ENCODE data around the gene MAGI2. TPM values are rescaled to one million over a fixed set of nuclear protein-coding genes. Genes with fewer than 3 reads are reported as not detected.

The MAGI2 gene
- total RNA-seq, 1 donor from 2014 or later: 5.4 TPM

GRCh38 chr7:79339208-79339925 is 114.1 kb downstream of the MAGI2 start:
- Mint-ChIP-seq H3K27me3 (ENCODE audit: low read depth, unreplicated experiment) (no peaks in the 10 kb centered on the region), H3K27ac (ENCODE audit: unreplicated experiment) (no peak overlapping the region), H3K9me3 (ENCODE audit: unreplicated experiment) (no peaks in the 10 kb centered on the region), H3K36me3 (ENCODE audit: low read depth, unreplicated experiment) (no peaks in the 10 kb centered on the region), H3K4me1 (ENCODE audit: low read depth, unreplicated experiment) (peaks cover 3% of the 10 kb centered on the region), H3K4me3 (ENCODE audit: unreplicated experiment) (no peak overlapping the region)
- no peaks in the 10 kb centered on the region for H3K36me3 ChIP-seq (ENCODE audit: insufficient read depth, low read length)
- H3K4me2 ChIP-seq (ENCODE audit: low read length): no peak overlapping the region
- H3K4me1 ChIP-seq (ENCODE audit: insufficient read depth, low read length): peaks cover 4% of the 10 kb centered on the region
- H3K27me3 ChIP-seq (ENCODE audit: insufficient read depth, low read length): no peaks in the 10 kb centered on the region
- H3K9me3 ChIP-seq (ENCODE audit: insufficient read depth, low read depth, low read length): no peaks in the 10 kb centered on the region
- no peak for TF ChIP-seq EZH2 (IDR thresholded peaks at IDR 0.05; ENCODE audit: insufficient read depth, low read length)
- TF ChIP-seq, protein P1, sequence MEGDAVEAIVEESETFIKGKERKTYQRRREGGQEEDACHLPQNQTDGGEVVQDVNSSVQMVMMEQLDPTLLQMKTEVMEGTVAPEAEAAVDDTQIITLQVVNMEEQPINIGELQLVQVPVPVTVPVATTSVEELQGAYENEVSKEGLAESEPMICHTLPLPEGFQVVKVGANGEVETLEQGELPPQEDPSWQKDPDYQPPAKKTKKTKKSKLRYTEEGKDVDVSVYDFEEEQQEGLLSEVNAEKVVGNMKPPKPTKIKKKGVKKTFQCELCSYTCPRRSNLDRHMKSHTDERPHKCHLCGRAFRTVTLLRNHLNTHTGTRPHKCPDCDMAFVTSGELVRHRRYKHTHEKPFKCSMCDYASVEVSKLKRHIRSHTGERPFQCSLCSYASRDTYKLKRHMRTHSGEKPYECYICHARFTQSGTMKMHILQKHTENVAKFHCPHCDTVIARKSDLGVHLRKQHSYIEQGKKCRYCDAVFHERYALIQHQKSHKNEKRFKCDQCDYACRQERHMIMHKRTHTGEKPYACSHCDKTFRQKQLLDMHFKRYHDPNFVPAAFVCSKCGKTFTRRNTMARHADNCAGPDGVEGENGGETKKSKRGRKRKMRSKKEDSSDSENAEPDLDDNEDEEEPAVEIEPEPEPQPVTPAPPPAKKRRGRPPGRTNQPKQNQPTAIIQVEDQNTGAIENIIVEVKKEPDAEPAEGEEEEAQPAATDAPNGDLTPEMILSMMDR (IDR thresholded peaks at IDR 0.05; ENCODE audit: insufficient read depth, low read depth, low read length): no peak
- no peaks in the 10 kb centered on the region for H4K20me1 ChIP-seq (ENCODE audit: insufficient read depth, low read length)
- H3K79me2 ChIP-seq (ENCODE audit: insufficient read depth, low read length): no peaks in the 10 kb centered on the region
- DNase-seq (ENCODE audit: low read depth) (no peak), FAIRE-seq (no peak)
- no peak overlapping the region for H3K27ac ChIP-seq (ENCODE audit: low read depth, low read length)
- no peak overlapping the region for H2AFZ ChIP-seq (ENCODE audit: low read depth, low read length)
- no peak overlapping the region for H3K9ac ChIP-seq (ENCODE audit: low read length)
- H3K4me3 ChIP-seq (ENCODE audit: insufficient read depth, low read depth, low read length): no peak overlapping the region

- H3K4me2 ChIP-seq (ENCODE audit: low read length): no peak overlapping the region
- Mint-ChIP-seq H3K27me3 (ENCODE audit: low read depth, unreplicated experiment) (no peaks in the 10 kb centered on the region), H3K27ac (ENCODE audit: unreplicated experiment) (no peak overlapping the region), H3K9me3 (ENCODE audit: unreplicated experiment) (no peaks in the 10 kb centered on the region), H3K4me3 (ENCODE audit: unreplicated experiment) (no peak overlapping the region), H3K4me1 (ENCODE audit: low read depth, unreplicated experiment) (peaks cover 3% of the 10 kb centered on the region), H3K36me3 (ENCODE audit: low read depth, unreplicated experiment) (no peaks in the 10 kb centered on the region)
- no peak overlapping the region for H3K4me3 ChIP-seq (ENCODE audit: insufficient read depth, low read depth, low read length)
- peaks cover 4% of the 10 kb centered on the region for H3K4me1 ChIP-seq (ENCODE audit: insufficient read depth, low read length)
- TF ChIP-seq EZH2 (IDR thresholded peaks at IDR 0.05; ENCODE audit: insufficient read depth, low read length): no peak
- TF ChIP-seq, protein P1 (IDR thresholded peaks at IDR 0.05; ENCODE audit: insufficient read depth, low read depth, low read length): no peak
- no peak overlapping the region for H3K27ac ChIP-seq (ENCODE audit: low read depth, low read length)
- H3K27me3 ChIP-seq (ENCODE audit: insufficient read depth, low read length): no peaks in the 10 kb centered on the region
- H3K36me3 ChIP-seq (ENCODE audit: insufficient read depth, low read length): no peaks in the 10 kb centered on the region
- no peak overlapping the region for H3K9ac ChIP-seq (ENCODE audit: low read length)
- H2AFZ ChIP-seq (ENCODE audit: low read depth, low read length): no peak overlapping the region
- H4K20me1 ChIP-seq (ENCODE audit: insufficient read depth, low read length): no peaks in the 10 kb centered on the region
- no peaks in the 10 kb centered on the region for H3K79me2 ChIP-seq (ENCODE audit: insufficient read depth, low read length)
- no peaks in the 10 kb centered on the region for H3K9me3 ChIP-seq (ENCODE audit: insufficient read depth, low read depth, low read length)
- DNase-seq (ENCODE audit: low read depth) (no peak), FAIRE-seq (no peak)
Observed at GRCh38 chr7:79337717-79338116, 115.8 kb downstream of the MAGI2 start.

DNA sequence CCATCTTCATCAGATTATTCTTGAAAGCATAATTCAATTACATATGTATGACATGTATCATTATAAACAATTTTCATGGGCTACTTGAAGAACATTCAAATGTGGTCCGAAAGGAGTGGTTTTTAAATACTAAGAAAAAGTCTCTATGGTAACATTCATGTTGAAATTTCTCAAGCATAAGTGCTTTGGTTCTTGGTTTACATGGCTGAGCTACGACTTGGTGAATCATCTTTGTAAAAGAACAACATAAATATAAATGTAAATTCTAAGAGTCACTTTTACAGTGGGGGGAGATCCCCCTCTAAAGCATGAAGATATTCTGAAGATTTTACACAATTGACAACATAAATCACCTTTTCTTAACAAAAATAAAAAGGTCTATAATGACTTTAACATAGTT is 118.6 kb downstream of the MAGI2 start:
- no peak overlapping the region for H3K4me3 Mint-ChIP-seq (ENCODE audit: unreplicated experiment)
- H3K36me3 ChIP-seq (ENCODE audit: insufficient read depth, low read length): no peaks in the 10 kb centered on the region
- no peak overlapping the region for H2AFZ ChIP-seq (ENCODE audit: low read depth, low read length)
- no peaks in the 10 kb centered on the region for H3K9me3 Mint-ChIP-seq (ENCODE audit: unreplicated experiment)
- no peaks in the 10 kb centered on the region for H4K20me1 ChIP-seq (ENCODE audit: insufficient read depth, low read length)
- H3K4me3 ChIP-seq (ENCODE audit: insufficient read depth, low read depth, low read length): no peak overlapping the region
- no peaks in the 10 kb centered on the region for H3K27me3 Mint-ChIP-seq (ENCODE audit: low read depth, unreplicated experiment)
- H3K27ac ChIP-seq (ENCODE audit: low read depth, low read length): no peak overlapping the region
- H3K9me3 ChIP-seq (ENCODE audit: insufficient read depth, low read depth, low read length): no peaks in the 10 kb centered on the region
- H3K27me3 ChIP-seq (ENCODE audit: insufficient read depth, low read length): no peaks in the 10 kb centered on the region
- H3K36me3 Mint-ChIP-seq (ENCODE audit: low read depth, unreplicated experiment): no peaks in the 10 kb centered on the region
- no peak for FAIRE-seq
- H3K4me1 ChIP-seq (ENCODE audit: insufficient read depth, low read length): no peaks in the 10 kb centered on the region
- TF ChIP-seq, protein P1 (IDR thresholded peaks at IDR 0.05; ENCODE audit: insufficient read depth, low read depth, low read length): no peak
- TF ChIP-seq EZH2 (IDR thresholded peaks at IDR 0.05; ENCODE audit: insufficient read depth, low read length): no peak
- H3K79me2 ChIP-seq (ENCODE audit: insufficient read depth, low read length): no peaks in the 10 kb centered on the region
- no peak overlapping the region for H3K27ac Mint-ChIP-seq (ENCODE audit: unreplicated experiment)
- no peaks in the 10 kb centered on the region for H3K4me1 Mint-ChIP-seq (ENCODE audit: low read depth, unreplicated experiment)
- H3K9ac ChIP-seq (ENCODE audit: low read length): no peak overlapping the region
- no peak overlapping the region for H3K4me2 ChIP-seq (ENCODE audit: low read length)
- DNase-seq (ENCODE audit: low read depth): no peak

All from astrocyte (in vitro differentiated cells and primary cell).